ENCODE results near the gene MAX.

GRCh38 chr14:65045709-65046108 is 56.6 kb downstream of the MAX start:
- no peak for TF ChIP-seq GATA2 (IDR thresholded peaks at IDR 0.05; ENCODE audit: low read depth, low read length)
- no peak for TF ChIP-seq GATA3 (IDR thresholded peaks at IDR 0.05; ENCODE audit: low read depth, low read length)

Measured in SH-SY5Y (cell line).